ENCODE data around the gene GMDS.

The GMDS gene

DNA sequence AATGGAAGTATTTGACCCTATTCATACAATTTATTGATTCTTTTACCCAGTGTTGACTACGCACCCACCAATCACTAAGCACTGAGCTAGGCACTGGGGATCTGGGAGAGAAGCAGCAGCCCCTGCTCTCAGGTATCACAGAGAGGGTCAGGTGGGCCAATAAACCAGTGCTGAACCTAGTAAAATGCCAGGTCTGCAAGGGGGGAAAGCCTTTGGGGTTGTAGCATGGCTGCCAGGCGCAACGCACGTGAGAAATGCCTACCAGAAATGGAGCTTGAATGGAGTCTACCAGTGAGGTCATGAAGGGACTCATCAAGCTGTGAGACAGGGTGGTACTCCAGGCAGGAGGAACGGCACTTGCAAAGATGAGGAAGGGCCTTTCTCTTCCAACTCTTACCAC is 313.6 kb downstream of the GMDS start:
- no peaks in the 10 kb centered on the region for H3K4me1 Mint-ChIP-seq (ENCODE audit: low read depth in 2 of 2)
- no peaks in the 10 kb centered on the region for H3K9me3 Mint-ChIP-seq
- no peak overlapping the region for H3K4me3 Mint-ChIP-seq
- H3K36me3 Mint-ChIP-seq (ENCODE audit: insufficient read depth), result no peaks in the 10 kb centered on the region
- no peak overlapping the region for H3K27ac Mint-ChIP-seq
- ATAC-seq (replicated peaks) (no peak), DNase-seq (no peak)
- H3K27me3 Mint-ChIP-seq, result no peaks in the 10 kb centered on the region

DNA sequence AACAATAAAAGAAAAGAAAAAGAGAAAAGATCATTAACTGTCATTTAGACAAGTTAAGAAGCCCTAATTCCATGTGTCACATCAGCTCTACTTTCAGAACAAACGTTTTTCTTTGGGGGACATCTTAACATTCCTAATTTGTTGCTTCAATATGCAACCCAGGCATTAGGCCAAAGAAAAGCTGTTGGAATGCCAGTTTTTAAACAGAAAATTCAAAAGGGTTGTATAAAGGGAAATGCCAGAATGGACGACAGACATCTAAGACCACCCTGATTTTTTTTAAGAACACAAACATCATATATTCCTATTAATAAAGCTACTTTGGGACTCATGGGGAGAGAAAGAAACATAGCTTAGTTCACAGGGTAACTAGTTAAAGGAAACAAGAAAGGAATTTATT is 315.0 kb downstream of the GMDS start:
- Mint-ChIP-seq H3K27ac (no peak overlapping the region), H3K27me3 (no peaks in the 10 kb centered on the region), H3K4me1 (ENCODE audit: low read depth in 2 of 2) (no peaks in the 10 kb centered on the region), H3K36me3 (ENCODE audit: insufficient read depth) (no peaks in the 10 kb centered on the region), H3K4me3 (no peak overlapping the region), H3K9me3 (no peaks in the 10 kb centered on the region)
- DNase-seq, result no peak
- no peak for ATAC-seq (replicated peaks)

- DNase-seq (no peak), ATAC-seq (replicated peaks) (no peak)
- H3K9me3 Mint-ChIP-seq, result no peaks in the 10 kb centered on the region
- H3K27ac Mint-ChIP-seq, result no peak overlapping the region
- no peaks in the 10 kb centered on the region for H3K36me3 Mint-ChIP-seq (ENCODE audit: insufficient read depth)
- no peak overlapping the region for H3K4me3 Mint-ChIP-seq
- H3K27me3 Mint-ChIP-seq, result no peaks in the 10 kb centered on the region
- H3K4me1 Mint-ChIP-seq (ENCODE audit: low read depth in 2 of 2), result no peaks in the 10 kb centered on the region
Measured at GRCh38 chr6:1929931-1930330, 315.5 kb downstream of the GMDS start.

- DNase-seq, result no peak
- no peaks in the 10 kb centered on the region for H3K9me3 Mint-ChIP-seq
- no peaks in the 10 kb centered on the region for H3K27me3 Mint-ChIP-seq
- no peaks in the 10 kb centered on the region for H3K4me1 Mint-ChIP-seq (ENCODE audit: low read depth in 2 of 2)
- H3K4me3 Mint-ChIP-seq, result no peak overlapping the region
- ATAC-seq (replicated peaks), result no peak
- H3K36me3 Mint-ChIP-seq (ENCODE audit: insufficient read depth), result no peaks in the 10 kb centered on the region
- no peak overlapping the region for H3K27ac Mint-ChIP-seq
Measured at GRCh38 chr6:1925743-1926430, 319.5 kb downstream of the GMDS start.

GRCh38 chr6:1923449-1923848 is 322.0 kb downstream of the GMDS start:
- H3K27ac Mint-ChIP-seq, result no peak overlapping the region
- no peaks in the 10 kb centered on the region for H3K4me1 Mint-ChIP-seq (ENCODE audit: low read depth in 2 of 2)
- no peaks in the 10 kb centered on the region for H3K9me3 Mint-ChIP-seq
- H3K27me3 Mint-ChIP-seq, result no peaks in the 10 kb centered on the region
- ATAC-seq (replicated peaks), result no peak
- H3K36me3 Mint-ChIP-seq (ENCODE audit: insufficient read depth), result no peaks in the 10 kb centered on the region
- no peak overlapping the region for H3K4me3 Mint-ChIP-seq
- no peak for DNase-seq

DNA sequence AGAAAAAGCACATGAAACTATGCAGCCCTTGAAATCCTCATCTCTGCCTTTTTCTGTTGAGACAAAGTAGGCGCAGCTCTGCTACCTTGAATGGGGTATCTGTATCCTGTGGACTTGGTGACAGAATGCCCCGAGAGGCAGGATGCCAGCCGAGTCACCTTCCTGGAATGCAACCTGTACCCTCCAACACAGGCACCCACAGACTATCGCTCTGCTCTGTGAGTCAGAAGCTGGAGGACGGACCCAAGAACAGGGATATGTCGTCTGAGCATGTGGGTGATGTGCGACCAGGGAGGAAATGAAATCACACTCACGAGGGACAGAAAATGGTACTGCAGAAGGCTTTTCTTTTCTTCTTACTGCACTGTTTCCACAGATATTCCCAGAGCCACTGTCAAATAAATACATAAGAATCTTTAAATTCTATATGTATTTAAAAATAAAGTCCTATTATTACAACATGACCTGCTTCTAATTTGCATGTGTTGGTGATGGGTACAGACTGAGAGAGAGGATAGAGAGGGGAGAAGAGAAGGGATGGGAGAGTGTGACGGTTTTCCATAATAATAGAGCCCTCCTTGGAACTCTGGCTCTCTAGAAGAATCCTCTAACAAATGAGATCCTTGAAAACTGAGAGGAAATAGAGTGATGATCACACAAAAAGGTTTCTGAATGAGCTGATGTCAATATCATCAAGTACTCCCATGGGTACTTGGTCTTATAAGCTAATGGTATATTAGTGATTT is 327.6 kb downstream of the GMDS start:
- DNase-seq (no peak), ATAC-seq (replicated peaks) (no peak)
- Mint-ChIP-seq H3K9me3 (no peaks in the 10 kb centered on the region), H3K27ac (no peak overlapping the region), H3K36me3 (ENCODE audit: insufficient read depth) (no peaks in the 10 kb centered on the region), H3K4me1 (ENCODE audit: low read depth in 2 of 2) (peaks cover 0 to 5% of the 10 kb centered on the region in 2 donors), H3K27me3 (no peaks in the 10 kb centered on the region), H3K4me3 (no peak overlapping the region)

DNA sequence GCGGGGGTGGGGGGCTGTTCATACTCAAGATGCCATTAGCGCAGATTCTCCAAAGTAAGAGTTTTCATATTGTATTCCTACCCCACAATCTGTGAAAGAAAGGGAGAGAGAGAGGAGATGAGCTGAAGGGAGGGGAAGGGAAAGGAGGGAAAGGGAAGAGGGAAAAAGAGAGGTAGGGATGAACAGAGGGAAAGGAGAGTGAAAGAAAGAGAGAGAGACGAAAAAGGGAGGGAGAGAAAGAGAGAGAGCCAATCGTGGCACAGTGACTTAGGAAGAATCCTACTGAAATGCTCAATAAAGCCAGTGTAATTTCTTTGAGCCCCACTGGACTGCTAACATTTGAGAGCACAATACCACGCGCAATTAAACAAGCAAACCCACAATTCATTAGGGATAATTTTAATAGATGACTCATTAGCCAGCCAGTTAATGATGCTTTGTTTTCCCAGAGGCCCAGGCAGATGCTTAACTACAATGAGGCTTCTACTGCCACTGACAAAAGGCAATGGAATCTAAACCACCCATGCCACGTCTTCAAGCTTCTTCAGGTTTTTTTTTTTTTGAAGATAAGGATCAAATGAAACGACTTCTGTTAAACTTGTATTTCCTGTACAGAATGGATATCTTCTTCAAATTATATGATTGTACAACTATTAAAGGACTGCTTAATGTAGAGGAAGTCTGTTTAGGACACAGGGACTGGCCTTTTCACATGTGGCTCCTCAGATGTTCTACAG is 328.9 kb downstream of the GMDS start:
- no peaks in the 10 kb centered on the region for H3K9me3 Mint-ChIP-seq
- DNase-seq (no peak), ATAC-seq (replicated peaks) (no peak)
- H3K27me3 Mint-ChIP-seq, result no peaks in the 10 kb centered on the region
- no peak overlapping the region for H3K4me3 Mint-ChIP-seq
- H3K36me3 Mint-ChIP-seq (ENCODE audit: insufficient read depth), result no peaks in the 10 kb centered on the region
- H3K4me1 Mint-ChIP-seq (ENCODE audit: low read depth in 2 of 2), result peaks cover 0 to 5% of the 10 kb centered on the region in 2 donors
- no peak overlapping the region for H3K27ac Mint-ChIP-seq

DNA sequence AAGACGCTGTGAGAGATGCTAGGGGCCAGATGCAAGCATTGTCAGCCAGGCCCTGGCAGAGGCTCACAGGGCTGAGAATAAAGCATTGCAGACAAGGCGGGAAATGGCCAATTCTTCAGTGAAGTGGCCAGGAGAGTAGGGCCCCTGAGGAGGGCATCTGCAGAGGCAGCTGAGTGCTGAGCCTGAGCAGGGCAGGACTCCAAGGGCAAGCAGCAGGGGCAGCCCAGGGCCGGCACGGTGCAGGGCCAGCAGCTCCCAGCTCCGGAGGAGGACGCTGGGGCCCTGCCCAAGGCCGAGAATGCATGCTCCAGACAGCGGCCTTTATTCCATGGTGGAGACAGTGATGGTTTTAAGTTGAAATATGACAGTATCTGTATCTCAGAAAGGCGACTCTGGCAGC is 330.2 kb downstream of the GMDS start:
- H3K36me3 Mint-ChIP-seq (ENCODE audit: insufficient read depth), result no peaks in the 10 kb centered on the region
- DNase-seq (no peak), ATAC-seq (replicated peaks) (no peak)
- no peak overlapping the region for H3K27ac Mint-ChIP-seq
- H3K4me3 Mint-ChIP-seq, result no peak overlapping the region
- H3K9me3 Mint-ChIP-seq, result no peaks in the 10 kb centered on the region
- peaks cover 0 to 5% of the 10 kb centered on the region in 2 donors for H3K4me1 Mint-ChIP-seq (ENCODE audit: low read depth in 2 of 2)
- no peaks in the 10 kb centered on the region for H3K27me3 Mint-ChIP-seq

- no peak overlapping the region for H3K4me3 Mint-ChIP-seq
Measured at GRCh38 chr6:1913577-1913976, 331.8 kb downstream of the GMDS start.

DNA sequence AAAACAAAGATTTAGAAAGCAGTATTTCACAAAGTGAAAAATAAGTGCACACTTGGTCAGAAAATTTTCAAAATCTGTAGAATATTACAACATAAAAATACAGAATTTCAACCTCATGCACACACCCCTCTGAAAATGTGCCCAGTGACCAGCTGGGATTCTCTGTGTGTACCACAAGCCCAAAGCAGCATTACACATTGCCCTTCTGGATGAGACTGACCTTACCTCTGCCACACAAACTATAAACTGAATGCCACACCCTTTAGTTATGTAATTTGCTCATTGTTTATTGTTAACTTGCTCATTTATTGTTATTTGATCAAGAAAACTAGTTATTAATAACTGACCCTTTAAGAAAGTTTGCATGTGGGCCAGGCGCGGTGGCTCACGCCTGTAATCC is 332.7 kb downstream of the GMDS start:
- ATAC-seq (replicated peaks) (no peak), DNase-seq (no peak)
- no peaks in the 10 kb centered on the region for H3K9me3 Mint-ChIP-seq
- no peaks in the 10 kb centered on the region for H3K27me3 Mint-ChIP-seq
- H3K27ac Mint-ChIP-seq, result no peak overlapping the region
- no peak overlapping the region for H3K4me3 Mint-ChIP-seq
- H3K36me3 Mint-ChIP-seq (ENCODE audit: insufficient read depth), result no peaks in the 10 kb centered on the region
- peaks cover 0 to 5% of the 10 kb centered on the region in 2 donors for H3K4me1 Mint-ChIP-seq (ENCODE audit: low read depth in 2 of 2)

More at GRCh38 chr6:1913577-1913976, 331.8 kb downstream of the GMDS start:
- no peaks in the 10 kb centered on the region for H3K36me3 Mint-ChIP-seq (ENCODE audit: insufficient read depth)
- DNase-seq (no peak), ATAC-seq (replicated peaks) (no peak)
- no peak overlapping the region for H3K27ac Mint-ChIP-seq
- H3K9me3 Mint-ChIP-seq, result no peaks in the 10 kb centered on the region
- H3K27me3 Mint-ChIP-seq, result no peaks in the 10 kb centered on the region
- H3K4me1 Mint-ChIP-seq (ENCODE audit: low read depth in 2 of 2), result peaks cover 0 to 5% of the 10 kb centered on the region in 2 donors

GRCh38 chr6:1911474-1911873 is 333.9 kb downstream of the GMDS start:
- H3K27me3 Mint-ChIP-seq, result no peaks in the 10 kb centered on the region
- ATAC-seq (replicated peaks), result no peak
- DNase-seq, result no peak
- no peak overlapping the region for H3K4me3 Mint-ChIP-seq
- H3K36me3 Mint-ChIP-seq (ENCODE audit: insufficient read depth), result no peaks in the 10 kb centered on the region
- H3K4me1 Mint-ChIP-seq (ENCODE audit: low read depth in 2 of 2), result no peaks in the 10 kb centered on the region
- no peaks in the 10 kb centered on the region for H3K9me3 Mint-ChIP-seq
- H3K27ac Mint-ChIP-seq, result no peak overlapping the region

GRCh38 chr6:1910621-1911407 is 334.6 kb downstream of the GMDS start:
- H3K27me3 Mint-ChIP-seq, result no peaks in the 10 kb centered on the region
- no peak for ATAC-seq (replicated peaks)
- no peaks in the 10 kb centered on the region for H3K4me1 Mint-ChIP-seq (ENCODE audit: low read depth in 2 of 2)
- no peak overlapping the region for H3K27ac Mint-ChIP-seq
- no peaks in the 10 kb centered on the region for H3K36me3 Mint-ChIP-seq (ENCODE audit: insufficient read depth)
- no peak overlapping the region for H3K4me3 Mint-ChIP-seq
- no peaks in the 10 kb centered on the region for H3K9me3 Mint-ChIP-seq
- DNase-seq, result no peak

DNA sequence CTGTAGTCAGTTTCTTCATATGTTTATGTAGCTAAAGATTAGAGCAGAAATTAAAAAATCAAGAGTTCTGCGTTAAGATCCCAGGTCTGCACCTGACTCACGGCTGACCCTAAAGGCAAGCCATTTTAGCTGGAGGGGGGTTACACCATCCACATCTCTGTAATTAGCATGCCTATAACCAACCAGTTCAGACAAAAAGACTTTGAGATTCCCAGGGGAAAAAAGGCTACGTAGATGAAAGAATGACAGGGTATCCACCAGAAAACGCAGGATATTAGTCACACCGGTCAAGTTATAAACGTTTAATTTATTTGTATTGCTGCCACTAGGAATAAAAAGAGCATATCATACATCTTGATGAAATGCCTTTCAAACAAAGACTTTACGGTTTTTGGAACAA is 336.6 kb downstream of the GMDS start:
- H3K9me3 Mint-ChIP-seq, result no peaks in the 10 kb centered on the region
- H3K27ac Mint-ChIP-seq, result no peak overlapping the region
- no peaks in the 10 kb centered on the region for H3K36me3 Mint-ChIP-seq (ENCODE audit: insufficient read depth)
- ATAC-seq (replicated peaks) (no peak), DNase-seq (no peak)
- no peak overlapping the region for H3K4me3 Mint-ChIP-seq
- H3K27me3 Mint-ChIP-seq, result no peaks in the 10 kb centered on the region
- no peaks in the 10 kb centered on the region for H3K4me1 Mint-ChIP-seq (ENCODE audit: low read depth in 2 of 2)
